GM13976 (cell line): ENCODE measurements around the gene C1QC.

Experiments used
- DNase-seq: peaks from one replicate; pipeline ENCODE4 v3.0.0; 2012; ENCODE audit warnings: low spot score
- CTCF ChIP-seq: IDR thresholded peaks from 2 replicates; pipeline ENCODE4 v1.5.1; 2012; ENCODE audit warnings: borderline replicate concordance, mild to moderate bottlenecking; ENCODE audit not compliant: insufficient read depth; ENCODE audit errors: extremely low read depth, missing control alignments, control extremely low read depth
- in situ Hi-C: fragments of 300-500 bp; cut with MboI; formaldehyde crosslinking; loops from one replicate; pipeline ENCODE4 v1.12.0; 2022; ENCODE audit warnings: low sequenced_read_pairs, mixed read lengths, inconsistent platforms; ENCODE audit not compliant: unreplicated experiment

C1QC gene

GRCh38 chr1:22608361-22608760 lies 35.1 kb upstream of the C1QC start:
- DNase-seq, result no peak
- in situ Hi-C loops, result no loop called here
- TF ChIP-seq CTCF, result no peak

- in situ Hi-C loops, result no loop called here
- no peak for TF ChIP-seq CTCF
- no peak for DNase-seq
Measured at GRCh38 chr1:22609291-22609690, 34.1 kb upstream of the C1QC start.

GRCh38 chr1:22611530-22611947 lies 31.9 kb upstream of the C1QC start:
- no peak for DNase-seq

GRCh38 chr1:22612671-22613571 lies 30.5 kb upstream of the C1QC start:
- no peak for TF ChIP-seq CTCF

More at GRCh38 chr1:22611530-22611947, 31.9 kb upstream of the C1QC start:
- no peak for TF ChIP-seq CTCF
- in situ Hi-C loops, result no loop called here

GRCh38 chr1:22613572-22613918 lies 29.9 kb upstream of the C1QC start:
- no peak for DNase-seq
- no peak for TF ChIP-seq CTCF
- in situ Hi-C loops, result no loop called here

More at GRCh38 chr1:22612671-22613571, 30.5 kb upstream of the C1QC start:
- in situ Hi-C loops, result no loop called here
- DNase-seq, result no peak

GRCh38 chr1:22613951-22614350 lies 29.5 kb upstream of the C1QC start:
- no peak for TF ChIP-seq CTCF
- DNase-seq, result no peak
- in situ Hi-C loops, result no loop called here
